ENCODE data around the gene CREBBP. TPM values are rescaled to one million over a fixed set of nuclear protein-coding genes. Genes with fewer than 3 reads are reported as not detected.

The CREBBP gene
- total and polyA plus RNA-seq, 2 experiments from 2014 or later, result 36.9 to 54.8 TPM

GRCh38 chr16:3861808-3862451, 18.6 kb downstream of the CREBBP start (continued):
- no peak for TF ChIP-seq JUNB (IDR thresholded peaks at IDR 0.05; ENCODE audit: unreplicated experiment)

- H3K9me2 ChIP-seq (ENCODE audit: insufficient read depth), result no peaks in the 10 kb centered on the region
- H3F3A ChIP-seq (replicated peaks; ENCODE audit: low read depth), result no peaks in the 10 kb centered on the region
- H4K20me1 ChIP-seq (replicated peaks; ENCODE audit: insufficient read depth), result peaks cover 83% of the 10 kb centered on the region
- H2AFZ ChIP-seq, result no peak overlapping the region
- Mint-ChIP-seq H3K4me3 (no peak overlapping the region), H3K27me3 (ENCODE audit: insufficient read depth, low read depth, poor library complexity) (no peaks in the 10 kb centered on the region), H3K27ac (no peak overlapping the region), H3K9me3 (no peaks in the 10 kb centered on the region), H3K4me1 (peaks cover 51% of the 10 kb centered on the region), H3K36me3 (ENCODE audit: low read depth) (no peaks in the 10 kb centered on the region)
- ATAC-seq (no peak), DNase-seq (ENCODE audit: low spot score) (no peak)
- peaks cover 35% of the 10 kb centered on the region for H3K4me1 ChIP-seq (ENCODE audit: insufficient read depth)
- peaks cover 100% of the 10 kb centered on the region for H3K79me2 ChIP-seq (replicated peaks; ENCODE audit: insufficient read depth)
- TF ChIP-seq, protein P1, sequence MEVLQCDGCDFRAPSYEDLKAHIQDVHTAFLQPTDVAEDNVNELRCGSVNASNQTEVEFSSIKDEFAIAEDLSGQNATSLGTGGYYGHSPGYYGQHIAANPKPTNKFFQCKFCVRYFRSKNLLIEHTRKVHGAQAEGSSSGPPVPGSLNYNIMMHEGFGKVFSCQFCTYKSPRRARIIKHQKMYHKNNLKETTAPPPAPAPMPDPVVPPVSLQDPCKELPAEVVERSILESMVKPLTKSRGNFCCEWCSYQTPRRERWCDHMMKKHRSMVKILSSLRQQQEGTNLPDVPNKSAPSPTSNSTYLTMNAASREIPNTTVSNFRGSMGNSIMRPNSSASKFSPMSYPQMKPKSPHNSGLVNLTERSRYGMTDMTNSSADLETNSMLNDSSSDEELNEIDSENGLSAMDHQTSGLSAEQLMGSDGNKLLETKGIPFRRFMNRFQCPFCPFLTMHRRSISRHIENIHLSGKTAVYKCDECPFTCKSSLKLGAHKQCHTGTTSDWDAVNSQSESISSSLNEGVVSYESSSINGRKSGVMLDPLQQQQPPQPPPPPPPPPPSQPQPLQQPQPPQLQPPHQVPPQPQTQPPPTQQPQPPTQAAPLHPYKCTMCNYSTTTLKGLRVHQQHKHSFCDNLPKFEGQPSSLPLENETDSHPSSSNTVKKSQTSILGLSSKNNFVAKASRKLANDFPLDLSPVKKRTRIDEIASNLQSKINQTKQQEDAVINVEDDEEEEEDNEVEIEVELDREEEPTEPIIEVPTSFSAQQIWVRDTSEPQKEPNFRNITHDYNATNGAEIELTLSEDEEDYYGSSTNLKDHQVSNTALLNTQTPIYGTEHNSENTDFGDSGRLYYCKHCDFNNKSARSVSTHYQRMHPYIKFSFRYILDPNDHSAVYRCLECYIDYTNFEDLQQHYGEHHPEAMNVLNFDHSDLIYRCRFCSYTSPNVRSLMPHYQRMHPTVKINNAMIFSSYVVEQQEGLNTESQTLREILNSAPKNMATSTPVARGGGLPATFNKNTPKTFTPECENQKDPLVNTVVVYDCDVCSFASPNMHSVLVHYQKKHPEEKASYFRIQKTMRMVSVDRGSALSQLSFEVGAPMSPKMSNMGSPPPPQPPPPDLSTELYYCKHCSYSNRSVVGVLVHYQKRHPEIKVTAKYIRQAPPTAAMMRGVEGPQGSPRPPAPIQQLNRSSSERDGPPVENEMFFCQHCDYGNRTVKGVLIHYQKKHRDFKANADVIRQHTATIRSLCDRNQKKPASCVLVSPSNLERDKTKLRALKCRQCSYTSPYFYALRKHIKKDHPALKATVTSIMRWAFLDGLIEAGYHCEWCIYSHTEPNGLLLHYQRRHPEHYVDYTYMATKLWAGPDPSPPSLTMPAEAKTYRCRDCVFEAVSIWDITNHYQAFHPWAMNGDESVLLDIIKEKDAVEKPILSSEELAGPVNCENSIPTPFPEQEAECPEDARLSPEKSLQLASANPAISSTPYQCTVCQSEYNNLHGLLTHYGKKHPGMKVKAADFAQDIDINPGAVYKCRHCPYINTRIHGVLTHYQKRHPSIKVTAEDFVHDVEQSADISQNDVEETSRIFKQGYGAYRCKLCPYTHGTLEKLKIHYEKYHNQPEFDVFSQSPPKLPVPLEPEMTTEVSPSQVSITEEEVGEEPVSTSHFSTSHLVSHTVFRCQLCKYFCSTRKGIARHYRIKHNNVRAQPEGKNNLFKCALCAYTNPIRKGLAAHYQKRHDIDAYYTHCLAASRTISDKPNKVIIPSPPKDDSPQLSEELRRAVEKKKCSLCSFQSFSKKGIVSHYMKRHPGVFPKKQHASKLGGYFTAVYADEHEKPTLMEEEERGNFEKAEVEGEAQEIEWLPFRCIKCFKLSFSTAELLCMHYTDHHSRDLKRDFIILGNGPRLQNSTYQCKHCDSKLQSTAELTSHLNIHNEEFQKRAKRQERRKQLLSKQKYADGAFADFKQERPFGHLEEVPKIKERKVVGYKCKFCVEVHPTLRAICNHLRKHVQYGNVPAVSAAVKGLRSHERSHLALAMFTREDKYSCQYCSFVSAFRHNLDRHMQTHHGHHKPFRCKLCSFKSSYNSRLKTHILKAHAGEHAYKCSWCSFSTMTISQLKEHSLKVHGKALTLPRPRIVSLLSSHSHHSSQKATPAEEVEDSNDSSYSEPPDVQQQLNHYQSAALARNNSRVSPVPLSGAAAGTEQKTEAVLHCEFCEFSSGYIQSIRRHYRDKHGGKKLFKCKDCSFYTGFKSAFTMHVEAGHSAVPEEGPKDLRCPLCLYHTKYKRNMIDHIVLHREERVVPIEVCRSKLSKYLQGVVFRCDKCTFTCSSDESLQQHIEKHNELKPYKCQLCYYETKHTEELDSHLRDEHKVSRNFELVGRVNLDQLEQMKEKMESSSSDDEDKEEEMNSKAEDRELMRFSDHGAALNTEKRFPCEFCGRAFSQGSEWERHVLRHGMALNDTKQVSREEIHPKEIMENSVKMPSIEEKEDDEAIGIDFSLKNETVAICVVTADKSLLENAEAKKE (CRISPR knock-in tag; IDR thresholded peaks at IDR 0.05), result no peak
- TF ChIP-seq ZNF114 (CRISPR knock-in tag; IDR thresholded peaks at IDR 0.05), result no peak
- TF ChIP-seq CTCF (conservative IDR thresholded peaks at IDR 0.05; ENCODE audit: low read depth in 2 of 2), result no peak
- no peak for TF ChIP-seq ZNF331 (CRISPR knock-in tag; IDR thresholded peaks at IDR 0.05; ENCODE audit: low read depth)
- TF ChIP-seq, protein P2, sequence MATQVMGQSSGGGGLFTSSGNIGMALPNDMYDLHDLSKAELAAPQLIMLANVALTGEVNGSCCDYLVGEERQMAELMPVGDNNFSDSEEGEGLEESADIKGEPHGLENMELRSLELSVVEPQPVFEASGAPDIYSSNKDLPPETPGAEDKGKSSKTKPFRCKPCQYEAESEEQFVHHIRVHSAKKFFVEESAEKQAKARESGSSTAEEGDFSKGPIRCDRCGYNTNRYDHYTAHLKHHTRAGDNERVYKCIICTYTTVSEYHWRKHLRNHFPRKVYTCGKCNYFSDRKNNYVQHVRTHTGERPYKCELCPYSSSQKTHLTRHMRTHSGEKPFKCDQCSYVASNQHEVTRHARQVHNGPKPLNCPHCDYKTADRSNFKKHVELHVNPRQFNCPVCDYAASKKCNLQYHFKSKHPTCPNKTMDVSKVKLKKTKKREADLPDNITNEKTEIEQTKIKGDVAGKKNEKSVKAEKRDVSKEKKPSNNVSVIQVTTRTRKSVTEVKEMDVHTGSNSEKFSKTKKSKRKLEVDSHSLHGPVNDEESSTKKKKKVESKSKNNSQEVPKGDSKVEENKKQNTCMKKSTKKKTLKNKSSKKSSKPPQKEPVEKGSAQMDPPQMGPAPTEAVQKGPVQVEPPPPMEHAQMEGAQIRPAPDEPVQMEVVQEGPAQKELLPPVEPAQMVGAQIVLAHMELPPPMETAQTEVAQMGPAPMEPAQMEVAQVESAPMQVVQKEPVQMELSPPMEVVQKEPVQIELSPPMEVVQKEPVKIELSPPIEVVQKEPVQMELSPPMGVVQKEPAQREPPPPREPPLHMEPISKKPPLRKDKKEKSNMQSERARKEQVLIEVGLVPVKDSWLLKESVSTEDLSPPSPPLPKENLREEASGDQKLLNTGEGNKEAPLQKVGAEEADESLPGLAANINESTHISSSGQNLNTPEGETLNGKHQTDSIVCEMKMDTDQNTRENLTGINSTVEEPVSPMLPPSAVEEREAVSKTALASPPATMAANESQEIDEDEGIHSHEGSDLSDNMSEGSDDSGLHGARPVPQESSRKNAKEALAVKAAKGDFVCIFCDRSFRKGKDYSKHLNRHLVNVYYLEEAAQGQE (IDR thresholded peaks at IDR 0.05; ENCODE audit: unreplicated experiment), result no peak
- no peak for TF ChIP-seq POLR2AphosphoS5 (IDR thresholded peaks at IDR 0.05; ENCODE audit: low read depth)
- TF ChIP-seq ETS1 (IDR thresholded peaks at IDR 0.05), result no peak
- TF ChIP-seq EZH2phosphoT487 (IDR thresholded peaks at IDR 0.05; ENCODE audit: unreplicated experiment), result no peak
- no peak for TF ChIP-seq CREB1 (CRISPR knock-in tag; IDR thresholded peaks at IDR 0.05; ENCODE audit: low read depth)
- no peaks in the 10 kb centered on the region for H3K36me3 ChIP-seq (ENCODE audit: insufficient read depth)
- H3K27ac ChIP-seq (ENCODE audit: low read depth), result no peak overlapping the region
- no peak overlapping the region for H3K4me2 ChIP-seq
- H3K27me3 ChIP-seq (ENCODE audit: insufficient read depth), result no peaks in the 10 kb centered on the region
- H3K4me3 ChIP-seq, result no peak overlapping the region
Observed at GRCh38 chr16:3859889-3860288, 20.6 kb downstream of the CREBBP start.
